HCT116 (cell line): Measurements from ENCODE around the gene SHTN1. TPM values are rescaled to one million over a fixed set of nuclear protein-coding genes. Genes with fewer than 3 reads are reported as not detected.

Source experiments
- ATAC-seq: fragments of 200-7000 bp; cut with Tn5 transposase; 2 replicates; pipeline ENCODE4 v1.9.1; 2020; ENCODE audit warnings: mild to moderate bottlenecking, moderate library complexity
- BruUV-seq: library from RNA; stranded (reverse); fragments of 400-500 nt; replicated peaks from 2 replicates; lab custom pipeline; 2021; lab: Mats Ljungman, UMichigan
- CTCF ChIA-PET: fragments of 300-600 bp; sonication (Branson Sonifier 250); formaldehyde crosslinking; loops from one replicate; lab custom pipeline; 2021; ENCODE audit warnings: antibody characterized with exemption; lab: Charles Lee
- POLR2A ChIA-PET: fragments of 300-600, 350-600 bp; sonication (Branson Sonifier 250); formaldehyde crosslinking; loops from one replicate; lab custom pipeline; 2021; ENCODE audit warnings: antibody characterized with exemption; lab: Charles Lee
- RAD21 ChIA-PET, 2 experiments: fragments of 300-600 bp; sonication (Branson Sonifier 250); formaldehyde crosslinking; loops; one replicate each; lab custom pipeline; 2023; ENCODE audit warnings: low total read pairs in 2 of 2; ENCODE audit not compliant: uncharacterized antibody in 2 of 2, unreplicated experiment in 2 of 2, low non-redundant PET in 1 of 2; lab: Charles Lee
- DNase-seq: peaks from one replicate; pipeline ENCODE4 v3.0.0-alpha.2; 2010; ENCODE audit warnings: low read depth, low spot score
- H2AFZ ChIP-seq: fragments of 200-600 bp; shearing (Covaris generic), sonication (generic); 2 replicates; pipeline ENCODE4 v1.6.1; 2017; ENCODE audit warnings: low read depth, mixed run types, mixed read lengths, antibody characterized with exemption, low read length; ENCODE audit not compliant: poor library complexity, severe bottlenecking
- H3K27ac ChIP-seq: 2 replicates; pipeline ENCODE4 v1.5.1; 2012; ENCODE audit warnings: low read depth, low read length
- H3K27me3 ChIP-seq: fragments of 200-600 bp; sonication (generic); 2 replicates; pipeline ENCODE4 v1.6.1; 2016; ENCODE audit warnings: mixed run types, low read length, mixed read lengths; ENCODE audit not compliant: insufficient read depth
- H3K36me3 ChIP-seq, 2 experiments: fragments of 200-500 bp in 1 of 2; fragments of 200-600 bp in 1 of 2; sonication (Bioruptor generic) in 1 of 2; sonication (generic) in 1 of 2; 2 replicates each; pipeline versions ENCODE4 v1.5.1 to v1.6.1; 2014 to 2016; ENCODE audit warnings: low read length in 2 of 2, inconsistent platforms in 1 of 2, mixed read lengths in 1 of 2, mixed run types in 1 of 2; ENCODE audit not compliant: insufficient read depth in 2 of 2, control insufficient read depth in 1 of 2
- H3K4me1 ChIP-seq, 2 experiments: fragments of 200-600 bp in 1 of 2; sonication (generic) in 1 of 2; 2 replicates each; pipeline versions ENCODE4 v1.5.1 to v1.6.1; 2012 to 2017; ENCODE audit warnings: low read length in 2 of 2, inconsistent platforms in 1 of 2, mild to moderate bottlenecking in 1 of 2, mixed read lengths in 1 of 2, mixed run types in 1 of 2, moderate library complexity in 1 of 2; ENCODE audit not compliant: insufficient read depth in 2 of 2, control insufficient read depth in 1 of 2
- H3K4me2 ChIP-seq: fragments of 200-600 bp; sonication (generic); 2 replicates; pipeline ENCODE4 v1.6.1; 2017; ENCODE audit warnings: mixed run types, low read length, mixed read lengths
- H3K4me3 ChIP-seq, 2 experiments: fragments of 200-600 bp in 1 of 2; sonication (generic) in 1 of 2; replicated peaks in 1 of 2; 2 replicates each; pipeline ENCODE4 v1.5.1; 2011 to 2016; ENCODE audit warnings: low read length in 2 of 2, control low read depth in 1 of 2, low read depth in 1 of 2, mild to moderate bottlenecking in 1 of 2, mixed read lengths in 1 of 2, mixed run types in 1 of 2
- H3K79me2 ChIP-seq: fragments of 200-600 bp; sonication (generic); 2 replicates; pipeline ENCODE4 v1.6.1; 2017; ENCODE audit warnings: mild to moderate bottlenecking, mixed run types, low read length, moderate library complexity, mixed read lengths; ENCODE audit not compliant: insufficient read depth
- H3K9ac ChIP-seq: fragments of 200-600 bp; sonication (generic); 2 replicates; pipeline ENCODE4 v1.6.1; 2016; ENCODE audit warnings: low read length, mixed read lengths
- H3K9me2 ChIP-seq: fragments of 200-600 bp; sonication (generic), shearing (Covaris generic); 2 replicates; pipeline ENCODE4 v1.6.1; 2017; ENCODE audit warnings: mixed run types, mild to moderate bottlenecking, moderate library complexity; ENCODE audit not compliant: insufficient read depth
- H3K9me3 ChIP-seq, 2 experiments: fragments of 200-500 bp in 1 of 2; fragments of 200-600 bp in 1 of 2; sonication (Bioruptor generic) in 1 of 2; sonication (generic) in 1 of 2; 2 replicates each; pipeline ENCODE4 v1.6.1; 2014 to 2017; ENCODE audit warnings: low read length in 2 of 2, mixed read lengths in 2 of 2, inconsistent platforms in 1 of 2, low read depth in 1 of 2, mild to moderate bottlenecking in 1 of 2, mixed run types in 1 of 2, moderate library complexity in 1 of 2; ENCODE audit not compliant: control insufficient read depth in 1 of 2, insufficient read depth in 1 of 2
- H4K20me1 ChIP-seq: fragments of 200-600 bp; sonication (generic), shearing (Covaris generic); 2 replicates; pipeline ENCODE4 v1.6.1; 2017; ENCODE audit warnings: mixed run types, mild to moderate bottlenecking, moderate library complexity; ENCODE audit not compliant: insufficient read depth
- ATF3 ChIP-seq: IDR thresholded peaks from 2 replicates; pipeline ENCODE4 v1.6.1; 2012
- CBX3 ChIP-seq: IDR thresholded peaks from 2 replicates; pipeline ENCODE4 v1.6.1; 2012; ENCODE audit warnings: low read depth
- EGR1 ChIP-seq: IDR thresholded peaks from 2 replicates; pipeline ENCODE4 v1.6.1; 2012; ENCODE audit warnings: low read depth
- POLR2AphosphoS5 ChIP-seq: IDR thresholded peaks from 2 replicates; pipeline ENCODE4 v1.6.1; 2011; ENCODE audit warnings: mild to moderate bottlenecking, low read depth, low read length, moderate library complexity
- RAD21 ChIP-seq: IDR thresholded peaks from 2 replicates; pipeline ENCODE4 v1.6.1; 2012; ENCODE audit warnings: low read depth, mild to moderate bottlenecking
- SIN3A ChIP-seq: IDR thresholded peaks from 2 replicates; pipeline ENCODE4 v1.6.1; 2012; ENCODE audit warnings: low read depth
- SRF ChIP-seq: IDR thresholded peaks from 2 replicates; pipeline ENCODE4 v1.6.1; 2012; ENCODE audit warnings: low read depth
- YY1 ChIP-seq: IDR thresholded peaks from 2 replicates; pipeline ENCODE4 v1.6.1; 2011; ENCODE audit warnings: low read length, low read depth, moderate library complexity, mild to moderate bottlenecking; ENCODE audit not compliant: insufficient replicate concordance; ENCODE audit errors: extremely low read depth
- ZNF274 ChIP-seq: fragments of 200-500 bp; sonication (Bioruptor generic); IDR thresholded peaks from 2 replicates; pipeline ENCODE4 v1.6.1; 2014; ENCODE audit warnings: mild to moderate bottlenecking, low read depth, low read length, inconsistent platforms
- intact Hi-C: fragments of 100-400 bp; cut with micrococcal nuclease; formaldehyde crosslinking; loops from 2 replicates; pipeline ENCODE4 v1.10.0; 2022
- total RNA-seq: library from RNA; stranded (reverse); gene quantifications from one replicate; pipeline ENCODE4 v1.2.1, GENCODE V29; 2021; ENCODE audit not compliant: unreplicated experiment
- TF ChIP-seq, protein P1 (sequence below): IDR thresholded peaks from 2 replicates; pipeline ENCODE4 v1.6.1; 2012
- TF ChIP-seq, protein P2 (sequence below): IDR thresholded peaks from 2 replicates; pipeline ENCODE4 v1.6.1; 2012; ENCODE audit warnings: low read depth
- TF ChIP-seq, protein P3 (sequence below), 3 experiments: fragments of 200-600 bp in 1 of 3; sonication (generic) in 1 of 3; IDR thresholded peaks in 2 of 3; conservative IDR thresholded peaks in 1 of 3; 2 replicates each; pipeline ENCODE4 v1.5.1; 2012 to 2017; ENCODE audit warnings: low read depth in 2 of 3, low read length in 2 of 3, antibody characterized with exemption in 1 of 3, borderline replicate concordance in 1 of 3, control low read depth in 1 of 3, mild to moderate bottlenecking in 1 of 3, mixed read lengths in 1 of 3, mixed run types in 1 of 3, moderate library complexity in 1 of 3; ENCODE audit not compliant: insufficient read depth in 1 of 3

The SHTN1 gene
- total RNA-seq, 1 experiment from 2014 or later: 64.0 TPM

DNA sequence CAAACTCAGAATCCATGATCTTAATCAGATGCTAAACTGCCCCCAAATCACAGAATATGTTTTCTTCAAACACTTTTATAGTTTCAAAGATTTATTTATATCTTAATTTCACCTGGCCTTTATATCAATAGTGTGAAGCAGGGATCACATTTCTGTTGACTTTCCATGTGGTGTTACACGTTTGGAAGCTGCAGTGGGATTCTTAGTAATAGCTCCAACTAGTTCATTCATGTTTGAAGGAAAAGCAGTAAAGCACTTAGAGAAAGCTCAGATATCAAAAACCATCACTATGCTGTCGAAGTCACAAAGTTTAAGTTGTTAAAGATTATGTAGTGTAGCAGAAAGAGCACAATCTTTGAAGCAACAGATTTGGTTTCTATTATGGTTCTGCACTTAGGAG lies 138.9 kb downstream of the SHTN1 start:
- ATAC-seq: no peak
- H3K79me2 ChIP-seq: no peaks in the 10 kb centered on the region
- no peaks in the 10 kb centered on the region for H3K9me3 ChIP-seq
- H3K4me1 ChIP-seq: no peaks in the 10 kb centered on the region
- no peaks in the 10 kb centered on the region for H3K9me2 ChIP-seq
- no peaks in the 10 kb centered on the region for H3K27me3 ChIP-seq
- H3K4me3 ChIP-seq: no peak overlapping the region
- CTCF ChIA-PET: interaction anchor here (1.2 kb wide), 1 partner anchor 57 kb away, joined by 3 read pairs; no protein-coding TSS in a partner anchor
- POLR2A ChIA-PET: no interaction called here
- no peaks in the 10 kb centered on the region for H3K36me3 ChIP-seq
- RAD21 ChIA-PET: no interaction called here
- DNase-seq: no peak
- H2AFZ ChIP-seq: no peak overlapping the region
- no peak overlapping the region for H3K27ac ChIP-seq
- no TSS peak for BruUV-seq
- H3K9ac ChIP-seq: no peak overlapping the region
- H4K20me1 ChIP-seq: no peaks in the 10 kb centered on the region
- TF ChIP-seq POLR2AphosphoS5: no peak
- no peak for TF ChIP-seq RAD21
- TF ChIP-seq EGR1: no peak
- TF ChIP-seq YY1: no peak
- TF ChIP-seq, all 23 proteins: peak for 0
- intact Hi-C loops: no loop called here
- no peak overlapping the region for H3K4me2 ChIP-seq

GRCh38 chr10:116864436-116864835 lies 140.6 kb downstream of the SHTN1 start:
- Histone ChIP-seq H3K4me3 (no peak overlapping the region), H3K9ac (no peak overlapping the region), H3K36me3 (no peaks in the 10 kb centered on the region), H4K20me1 (no peaks in the 10 kb centered on the region), H3K27ac (no peak overlapping the region), H3K4me2 (no peak overlapping the region), H2AFZ (no peak overlapping the region), H3K4me1 (no peaks in the 10 kb centered on the region), H3K9me2 (no peaks in the 10 kb centered on the region), H3K9me3 (no peaks in the 10 kb centered on the region), H3K79me2 (no peaks in the 10 kb centered on the region), H3K27me3 (no peaks in the 10 kb centered on the region)
- DNase-seq (no peak), ATAC-seq (no peak)
- intact Hi-C loops: no loop called here
- ChIA-PET RAD21 (no interaction called here), POLR2A (no interaction called here), CTCF (no interaction called here)
- BruUV-seq: no TSS peak
- TF ChIP-seq SRF (no peak), POLR2AphosphoS5 (no peak), EGR1 (no peak), CBX3 (no peak), SIN3A (no peak), ATF3 (no peak), ZNF274 (no peak)
- TF ChIP-seq, protein P1, sequence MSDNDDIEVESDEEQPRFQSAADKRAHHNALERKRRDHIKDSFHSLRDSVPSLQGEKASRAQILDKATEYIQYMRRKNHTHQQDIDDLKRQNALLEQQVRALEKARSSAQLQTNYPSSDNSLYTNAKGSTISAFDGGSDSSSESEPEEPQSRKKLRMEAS: no peak
- TF ChIP-seq, protein P2, sequence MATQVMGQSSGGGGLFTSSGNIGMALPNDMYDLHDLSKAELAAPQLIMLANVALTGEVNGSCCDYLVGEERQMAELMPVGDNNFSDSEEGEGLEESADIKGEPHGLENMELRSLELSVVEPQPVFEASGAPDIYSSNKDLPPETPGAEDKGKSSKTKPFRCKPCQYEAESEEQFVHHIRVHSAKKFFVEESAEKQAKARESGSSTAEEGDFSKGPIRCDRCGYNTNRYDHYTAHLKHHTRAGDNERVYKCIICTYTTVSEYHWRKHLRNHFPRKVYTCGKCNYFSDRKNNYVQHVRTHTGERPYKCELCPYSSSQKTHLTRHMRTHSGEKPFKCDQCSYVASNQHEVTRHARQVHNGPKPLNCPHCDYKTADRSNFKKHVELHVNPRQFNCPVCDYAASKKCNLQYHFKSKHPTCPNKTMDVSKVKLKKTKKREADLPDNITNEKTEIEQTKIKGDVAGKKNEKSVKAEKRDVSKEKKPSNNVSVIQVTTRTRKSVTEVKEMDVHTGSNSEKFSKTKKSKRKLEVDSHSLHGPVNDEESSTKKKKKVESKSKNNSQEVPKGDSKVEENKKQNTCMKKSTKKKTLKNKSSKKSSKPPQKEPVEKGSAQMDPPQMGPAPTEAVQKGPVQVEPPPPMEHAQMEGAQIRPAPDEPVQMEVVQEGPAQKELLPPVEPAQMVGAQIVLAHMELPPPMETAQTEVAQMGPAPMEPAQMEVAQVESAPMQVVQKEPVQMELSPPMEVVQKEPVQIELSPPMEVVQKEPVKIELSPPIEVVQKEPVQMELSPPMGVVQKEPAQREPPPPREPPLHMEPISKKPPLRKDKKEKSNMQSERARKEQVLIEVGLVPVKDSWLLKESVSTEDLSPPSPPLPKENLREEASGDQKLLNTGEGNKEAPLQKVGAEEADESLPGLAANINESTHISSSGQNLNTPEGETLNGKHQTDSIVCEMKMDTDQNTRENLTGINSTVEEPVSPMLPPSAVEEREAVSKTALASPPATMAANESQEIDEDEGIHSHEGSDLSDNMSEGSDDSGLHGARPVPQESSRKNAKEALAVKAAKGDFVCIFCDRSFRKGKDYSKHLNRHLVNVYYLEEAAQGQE: no peak
- TF ChIP-seq, protein P3, sequence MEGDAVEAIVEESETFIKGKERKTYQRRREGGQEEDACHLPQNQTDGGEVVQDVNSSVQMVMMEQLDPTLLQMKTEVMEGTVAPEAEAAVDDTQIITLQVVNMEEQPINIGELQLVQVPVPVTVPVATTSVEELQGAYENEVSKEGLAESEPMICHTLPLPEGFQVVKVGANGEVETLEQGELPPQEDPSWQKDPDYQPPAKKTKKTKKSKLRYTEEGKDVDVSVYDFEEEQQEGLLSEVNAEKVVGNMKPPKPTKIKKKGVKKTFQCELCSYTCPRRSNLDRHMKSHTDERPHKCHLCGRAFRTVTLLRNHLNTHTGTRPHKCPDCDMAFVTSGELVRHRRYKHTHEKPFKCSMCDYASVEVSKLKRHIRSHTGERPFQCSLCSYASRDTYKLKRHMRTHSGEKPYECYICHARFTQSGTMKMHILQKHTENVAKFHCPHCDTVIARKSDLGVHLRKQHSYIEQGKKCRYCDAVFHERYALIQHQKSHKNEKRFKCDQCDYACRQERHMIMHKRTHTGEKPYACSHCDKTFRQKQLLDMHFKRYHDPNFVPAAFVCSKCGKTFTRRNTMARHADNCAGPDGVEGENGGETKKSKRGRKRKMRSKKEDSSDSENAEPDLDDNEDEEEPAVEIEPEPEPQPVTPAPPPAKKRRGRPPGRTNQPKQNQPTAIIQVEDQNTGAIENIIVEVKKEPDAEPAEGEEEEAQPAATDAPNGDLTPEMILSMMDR (IDR thresholded peaks at IDR 0.05 in 2 of 3, conservative IDR thresholded peaks at IDR 0.05 in 1 of 3; ENCODE audit: borderline replicate concordance in 1 of 3, insufficient read depth in 1 of 3, low read depth in 2 of 3, low read length in 2 of 3): no peak
